ENCODE measurements around the gene PRDM7. TPM values are rescaled to one million over a fixed set of nuclear protein-coding genes. Genes with fewer than 3 reads are reported as not detected.
A peak's percentile ranks its signal among the peaks of the same experiment; 100 is the strongest.

The PRDM7 gene
- total RNA-seq, 1 donor from 2014 or later: not detected

DNA sequence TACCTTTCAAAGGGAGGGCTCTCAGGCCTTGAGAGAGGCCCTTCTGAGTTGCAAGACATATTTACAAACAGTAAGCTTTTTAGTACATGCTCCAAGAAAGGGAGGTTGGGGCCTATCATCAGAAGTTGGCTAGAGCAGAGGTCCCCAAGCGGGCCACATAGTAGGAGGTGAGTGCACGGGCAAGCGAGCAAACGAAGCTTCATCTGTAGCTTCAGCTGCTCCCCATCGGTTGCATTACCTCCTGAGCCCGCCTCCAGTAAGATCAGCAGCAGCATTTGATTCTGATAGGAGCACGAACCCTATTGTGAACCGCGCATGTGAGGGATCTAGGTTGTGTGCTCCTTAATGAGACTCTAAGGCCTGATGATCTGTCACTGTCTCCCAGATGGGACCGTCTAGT, 26.2 kb downstream of the PRDM7 start:
- Mint-ChIP-seq H3K27ac (no peak overlapping the region), H3K36me3 (ENCODE audit: low read depth) (peaks cover 5% of the 10 kb centered on the region), H3K27me3 (peaks cover 7% of the 10 kb centered on the region), H3K9me3 (peaks cover 20% of the 10 kb centered on the region), H3K4me1 (peaks cover 8% of the 10 kb centered on the region), H3K4me3 (no peak overlapping the region)
- ChIA-PET POLR2A (no interaction called here), CTCF (no interaction called here)
- intact Hi-C loops (cut with micrococcal nuclease): no loop called here
- TF ChIP-seq, protein P1, sequence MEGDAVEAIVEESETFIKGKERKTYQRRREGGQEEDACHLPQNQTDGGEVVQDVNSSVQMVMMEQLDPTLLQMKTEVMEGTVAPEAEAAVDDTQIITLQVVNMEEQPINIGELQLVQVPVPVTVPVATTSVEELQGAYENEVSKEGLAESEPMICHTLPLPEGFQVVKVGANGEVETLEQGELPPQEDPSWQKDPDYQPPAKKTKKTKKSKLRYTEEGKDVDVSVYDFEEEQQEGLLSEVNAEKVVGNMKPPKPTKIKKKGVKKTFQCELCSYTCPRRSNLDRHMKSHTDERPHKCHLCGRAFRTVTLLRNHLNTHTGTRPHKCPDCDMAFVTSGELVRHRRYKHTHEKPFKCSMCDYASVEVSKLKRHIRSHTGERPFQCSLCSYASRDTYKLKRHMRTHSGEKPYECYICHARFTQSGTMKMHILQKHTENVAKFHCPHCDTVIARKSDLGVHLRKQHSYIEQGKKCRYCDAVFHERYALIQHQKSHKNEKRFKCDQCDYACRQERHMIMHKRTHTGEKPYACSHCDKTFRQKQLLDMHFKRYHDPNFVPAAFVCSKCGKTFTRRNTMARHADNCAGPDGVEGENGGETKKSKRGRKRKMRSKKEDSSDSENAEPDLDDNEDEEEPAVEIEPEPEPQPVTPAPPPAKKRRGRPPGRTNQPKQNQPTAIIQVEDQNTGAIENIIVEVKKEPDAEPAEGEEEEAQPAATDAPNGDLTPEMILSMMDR (IDR thresholded peaks at IDR 0.05): no peak
- DNase-seq: no peak
- ATAC-seq (ENCODE audit: low read depth): no peak

DNA sequence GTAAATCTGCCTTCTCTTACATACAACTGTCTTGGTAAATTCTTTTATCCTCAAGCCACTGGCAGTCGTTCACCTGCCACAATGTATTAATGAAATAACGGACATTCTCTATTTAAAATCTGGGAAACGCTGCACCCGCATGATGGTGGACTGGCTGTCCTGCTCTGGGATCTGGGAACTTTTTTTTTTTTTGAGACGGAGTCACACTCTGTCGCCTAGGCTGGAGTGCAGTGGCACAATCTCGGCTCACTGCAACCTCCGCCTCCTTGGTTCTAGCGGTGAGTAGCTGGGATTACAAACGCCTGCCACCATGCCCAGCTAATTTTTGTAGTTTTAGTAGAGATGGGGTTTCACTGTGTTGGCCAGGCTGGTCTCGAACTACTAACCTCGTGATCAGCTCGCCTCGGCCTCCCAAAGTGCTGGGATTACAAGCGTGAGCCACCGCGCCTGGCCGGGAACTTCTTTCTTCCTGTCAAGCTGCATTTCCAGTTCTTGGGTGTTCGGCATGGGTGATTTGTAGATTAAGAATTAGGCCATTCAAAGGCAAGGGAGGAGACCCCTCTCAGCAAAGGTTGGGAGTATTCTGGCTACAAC, 28.3 kb downstream of the PRDM7 start:
- Mint-ChIP-seq H3K9me3 (peaks cover 7% of the 10 kb centered on the region), H3K27me3 (peaks cover 17% of the 10 kb centered on the region), H3K36me3 (ENCODE audit: low read depth) (no peaks in the 10 kb centered on the region), H3K27ac (no peak overlapping the region), H3K4me1 (peaks cover 8% of the 10 kb centered on the region), H3K4me3 (no peak overlapping the region)
- CTCF ChIA-PET: no interaction called here
- TF ChIP-seq, protein P1 (IDR thresholded peaks at IDR 0.05): no peak
- ATAC-seq (ENCODE audit: low read depth): no peak
- DNase-seq: no peak
- POLR2A ChIA-PET: no interaction called here
- intact Hi-C loops (cut with micrococcal nuclease): no loop called here

GRCh38 chr16:90048347-90048722, 28.8 kb downstream of the PRDM7 start:
- Mint-ChIP-seq H3K4me3 (no peak overlapping the region), H3K27ac (no peak overlapping the region), H3K36me3 (ENCODE audit: low read depth) (no peaks in the 10 kb centered on the region), H3K4me1 (peaks cover 8% of the 10 kb centered on the region), H3K9me3 (peaks cover 5% of the 10 kb centered on the region), H3K27me3 (peaks cover 17% of the 10 kb centered on the region)
- intact Hi-C loops (cut with micrococcal nuclease): no loop called here
- TF ChIP-seq, protein P1 (IDR thresholded peaks at IDR 0.05): no peak
- ATAC-seq (ENCODE audit: low read depth): no peak
- POLR2A ChIA-PET: no interaction called here
- CTCF ChIA-PET: no interaction called here
- DNase-seq: no peak

DNA sequence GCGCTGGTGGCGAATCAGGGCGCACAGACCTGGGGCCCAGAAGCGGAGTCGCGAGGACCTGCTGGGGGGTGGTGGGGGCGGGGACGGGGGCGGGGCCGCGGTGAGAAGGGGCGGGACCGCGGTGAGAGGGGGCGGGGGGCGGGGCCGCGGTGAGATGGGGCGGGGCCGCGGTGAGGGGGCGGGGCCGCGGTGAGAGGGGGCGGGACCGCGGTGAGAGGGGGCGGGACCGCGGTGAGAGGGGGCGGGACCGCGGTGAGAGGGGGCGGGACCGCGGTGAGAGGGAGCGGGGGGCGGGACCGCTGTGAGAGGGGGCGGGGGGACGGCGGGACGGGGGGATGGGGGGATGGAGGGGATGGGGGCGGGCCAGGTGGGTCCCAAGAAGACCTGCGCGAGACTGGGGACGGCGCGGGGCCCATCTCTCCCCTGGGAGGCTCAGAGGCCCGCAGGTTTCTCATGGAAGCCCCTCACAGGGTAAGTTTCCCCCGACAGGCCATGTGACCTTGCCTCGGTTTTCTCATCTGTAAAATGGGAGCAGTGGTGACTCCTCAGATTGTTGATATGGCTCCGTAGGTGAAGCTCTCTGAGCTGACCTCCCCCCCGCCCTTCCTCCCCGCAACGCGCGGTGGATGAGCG, 29.3 kb downstream of the PRDM7 start:
- H3K9me3 Mint-ChIP-seq: no peaks in the 10 kb centered on the region
- CTCF ChIA-PET: no interaction called here
- peaks cover 3% of the 10 kb centered on the region for H3K36me3 Mint-ChIP-seq (ENCODE audit: low read depth)
- POLR2A ChIA-PET: interaction anchor here (0.7 kb wide), 1 partner anchor 75 kb away, joined by 3 read pairs; no protein-coding TSS in a partner anchor
- no peak overlapping the region for H3K27ac Mint-ChIP-seq
- no peak overlapping the region for H3K4me3 Mint-ChIP-seq
- H3K4me1 Mint-ChIP-seq: peaks cover 8% of the 10 kb centered on the region
- TF ChIP-seq, protein P1 (IDR thresholded peaks at IDR 0.05): no peak
- DNase-seq: no peak
- ATAC-seq (ENCODE audit: low read depth): peak; percentile 21
- intact Hi-C loops (cut with micrococcal nuclease): no loop called here
- peaks cover 17% of the 10 kb centered on the region for H3K27me3 Mint-ChIP-seq

GRCh38 chr16:90046971-90047713, 30.0 kb downstream of the PRDM7 start:
- H3K27ac Mint-ChIP-seq: no peak overlapping the region
- intact Hi-C loops (cut with micrococcal nuclease): no loop called here
- H3K4me3 Mint-ChIP-seq: no peak overlapping the region

More at GRCh38 chr16:90046971-90047713, 30.0 kb downstream of the PRDM7 start:
- Mint-ChIP-seq H3K4me1 (peaks cover 8% of the 10 kb centered on the region), H3K27me3 (peaks cover 17% of the 10 kb centered on the region), H3K36me3 (ENCODE audit: low read depth) (peaks cover 5% of the 10 kb centered on the region), H3K9me3 (no peaks in the 10 kb centered on the region)
- no peak for DNase-seq
- POLR2A ChIA-PET: interaction anchor here (0.7 kb wide), 1 partner anchor 75 kb away, joined by 3 read pairs; no protein-coding TSS in a partner anchor
- peak; percentile 18 for ATAC-seq (ENCODE audit: low read depth)
- CTCF ChIA-PET: no interaction called here
- TF ChIP-seq, protein P1 (IDR thresholded peaks at IDR 0.05): no peak

Data from activated B cell treated with CpG ODN at 0.5 μM for 24 hours (primary cell).